H9 (cell line): ENCODE results near the gene SIK2. TPM values are rescaled to one million over a fixed set of nuclear protein-coding genes. Genes with fewer than 3 reads are reported as not detected.

Source experiments
- DNase-seq: peaks from one replicate; pipeline ENCODE4 v3.0.0-alpha.2; 2017
- H2AFZ ChIP-seq: one replicate; pipeline ENCODE4 v1.6.1; 2013; ENCODE audit warnings: mild to moderate bottlenecking, low read length, control low read depth, moderate library complexity
- H2AK5ac ChIP-seq: 2 replicates; pipeline ENCODE4 v1.6.1; 2013; ENCODE audit warnings: low read length, control low read depth, mixed read lengths; ENCODE audit not compliant: insufficient read length
- H2BK120ac ChIP-seq: one replicate; pipeline ENCODE4 v1.6.1; 2013; ENCODE audit warnings: low read depth, mild to moderate bottlenecking, low read length, control low read depth, inconsistent platforms; ENCODE audit not compliant: poor library complexity, severe bottlenecking
- H2BK12ac ChIP-seq: 2 replicates; pipeline ENCODE4 v1.6.1; 2013; ENCODE audit warnings: low read length, control low read depth, mixed read lengths, low read depth; ENCODE audit not compliant: insufficient read length
- H2BK15ac ChIP-seq: 2 replicates; pipeline ENCODE4 v1.6.1; 2013; ENCODE audit warnings: low read depth, low read length, control low read depth
- H2BK20ac ChIP-seq: one replicate; pipeline ENCODE4 v1.6.1; 2013; ENCODE audit warnings: low read depth, mild to moderate bottlenecking, low read length, control low read depth, inconsistent platforms; ENCODE audit not compliant: poor library complexity, severe bottlenecking
- H2BK5ac ChIP-seq: 2 replicates; pipeline ENCODE4 v1.6.1; 2013; ENCODE audit warnings: low read length, control low read depth, mixed read lengths; ENCODE audit not compliant: insufficient read length
- H3K14ac ChIP-seq: 2 replicates; pipeline ENCODE4 v1.6.1; 2013; ENCODE audit warnings: low read length, control low read depth; ENCODE audit not compliant: insufficient read depth
- H3K18ac ChIP-seq: 2 replicates; pipeline ENCODE4 v1.6.1; 2013; ENCODE audit warnings: low read depth, mild to moderate bottlenecking, mixed read lengths, low read length, control low read depth; ENCODE audit not compliant: insufficient read length
- H3K23ac ChIP-seq: 2 replicates; pipeline ENCODE4 v1.6.1; 2013; ENCODE audit warnings: low read length, control low read depth, mixed read lengths, low read depth; ENCODE audit not compliant: insufficient read length
- H3K23me2 ChIP-seq: 2 replicates; pipeline ENCODE4 v1.6.1; 2013; ENCODE audit warnings: low read depth, mild to moderate bottlenecking, mixed read lengths, low read length, control low read depth; ENCODE audit not compliant: insufficient read length, poor library complexity, severe bottlenecking
- H3K27ac ChIP-seq: 2 replicates; pipeline ENCODE4 v1.5.1; 2013; ENCODE audit warnings: low read length, control low read depth, mixed read lengths, low read depth; ENCODE audit not compliant: insufficient read length
- H3K27me3 ChIP-seq: 2 replicates; pipeline ENCODE4 v1.6.1; 2013; ENCODE audit warnings: low read length, control low read depth, inconsistent platforms; ENCODE audit not compliant: insufficient read depth
- H3K4ac ChIP-seq: 2 replicates; pipeline ENCODE4 v1.6.1; 2013; ENCODE audit warnings: low read depth, mild to moderate bottlenecking, control low read depth, inconsistent platforms, low read length, moderate library complexity
- H3K4me1 ChIP-seq: 2 replicates; pipeline ENCODE4 v1.6.1; 2013; ENCODE audit warnings: low read length, control low read depth, inconsistent platforms; ENCODE audit not compliant: insufficient read depth
- H3K4me2 ChIP-seq: 2 replicates; pipeline ENCODE4 v1.6.1; 2013; ENCODE audit warnings: low read length, control low read depth, mixed read lengths; ENCODE audit not compliant: insufficient read length, insufficient read depth
- H3K56ac ChIP-seq: 2 replicates; pipeline ENCODE4 v1.6.1; 2013; ENCODE audit warnings: low read depth, mild to moderate bottlenecking, mixed read lengths, low read length, control low read depth; ENCODE audit not compliant: insufficient read length
- H3K79me1 ChIP-seq: 2 replicates; pipeline ENCODE4 v1.6.1; 2013; ENCODE audit warnings: low read depth, mild to moderate bottlenecking, moderate library complexity, low read length, control low read depth, inconsistent platforms; ENCODE audit not compliant: insufficient read depth, poor library complexity, severe bottlenecking
- H3K79me2 ChIP-seq: 2 replicates; pipeline ENCODE4 v1.6.1; 2013; ENCODE audit warnings: low read length, control low read depth, inconsistent platforms; ENCODE audit not compliant: insufficient read depth
- H3K9ac ChIP-seq: 2 replicates; pipeline ENCODE4 v1.6.1; 2013; ENCODE audit warnings: low read length, control low read depth, mixed read lengths; ENCODE audit not compliant: insufficient read length; ENCODE audit errors: extremely low read depth
- H3K9me3 ChIP-seq: one replicate; pipeline ENCODE4 v1.6.1; 2013; ENCODE audit warnings: low read depth, low read length, inconsistent platforms; ENCODE audit not compliant: control insufficient read depth
- H3T11ph ChIP-seq: one replicate; pipeline ENCODE4 v1.6.1; 2013; ENCODE audit warnings: mild to moderate bottlenecking, low read length, control low read depth, inconsistent platforms
- H4K20me1 ChIP-seq: one replicate; pipeline ENCODE4 v1.6.1; 2013; ENCODE audit not compliant: control insufficient read depth, insufficient read length, insufficient read depth
- H4K5ac ChIP-seq: 2 replicates; pipeline ENCODE4 v1.6.1; 2013; ENCODE audit warnings: low read depth, mild to moderate bottlenecking, mixed read lengths, low read length, control low read depth; ENCODE audit not compliant: insufficient read length
- H4K8ac ChIP-seq: replicated peaks from 2 replicates; pipeline ENCODE4 v1.6.1; 2013; ENCODE audit warnings: low read length, control low read depth, mixed read lengths, low read depth; ENCODE audit not compliant: insufficient read length
- H4K91ac ChIP-seq: 2 replicates; pipeline ENCODE4 v1.6.1; 2013; ENCODE audit warnings: low read depth, mild to moderate bottlenecking, moderate library complexity, mixed read lengths, low read length, control low read depth; ENCODE audit not compliant: insufficient read length
- H3K27ac Mint-ChIP-seq, 3 experiments: 2 replicates in 2 of 3; 3 replicates in 1 of 3; pipeline ENCODE4 v1.8.0; 2020 to 2021; ENCODE audit warnings: mixed read lengths in 3 of 3, mild to moderate bottlenecking in 1 of 3, moderate library complexity in 1 of 3
- H3K27me3 Mint-ChIP-seq: 2 replicates; pipeline ENCODE4 v1.8.0; 2021; ENCODE audit warnings: low read depth, mild to moderate bottlenecking, moderate library complexity, mixed read lengths
- H3K36me3 Mint-ChIP-seq, 3 experiments: 2 replicates in 2 of 3; 3 replicates in 1 of 3; pipeline ENCODE4 v1.8.0; 2020 to 2021; ENCODE audit warnings: low read depth in 3 of 3, mixed read lengths in 3 of 3; ENCODE audit not compliant: insufficient read depth in 1 of 3
- H3K4me1 Mint-ChIP-seq, 2 experiments: 2 replicates each; pipeline ENCODE4 v1.8.0; 2020; ENCODE audit warnings: mixed read lengths in 2 of 2
- H3K4me3 Mint-ChIP-seq, 2 experiments: 2 replicates in 1 of 2; 3 replicates in 1 of 2; pipeline ENCODE4 v1.8.0; 2020 to 2021; ENCODE audit warnings: mild to moderate bottlenecking in 2 of 2, mixed read lengths in 2 of 2, moderate library complexity in 1 of 2
- H3K9me3 Mint-ChIP-seq, 2 experiments: 2 replicates in 1 of 2; 3 replicates in 1 of 2; pipeline ENCODE4 v1.8.0; 2020; ENCODE audit warnings: mild to moderate bottlenecking in 2 of 2, mixed read lengths in 2 of 2, moderate library complexity in 1 of 2
- CTCF ChIP-seq: fragments of 200-600 bp; sonication (generic); conservative IDR thresholded peaks from 3 replicates; pipeline ENCODE4 v1.8.0; 2021; ENCODE audit warnings: antibody characterized with exemption, mild to moderate bottlenecking
- WGBS: extraction: QIAGEN DNeasy Blood & Tissue Kit; methylation state at CpG from one replicate; pipeline ENCODE4 v1.1.7; 2013; ENCODE audit warnings: missing lambda C conversion rate, low lambda C conversion rate, mixed read lengths; ENCODE audit not compliant: insufficient read length; ENCODE audit errors: extremely low coverage; 5-methylcytosine and 5-hydroxymethylcytosine counted together
- total RNA-seq: library from RNA; stranded (reverse); gene quantifications from 2 replicates; pipeline ENCODE4 v1.2.1, GENCODE V29; 2021

SIK2 gene
- total RNA-seq, 1 experiment from 2014 or later: 7.5 TPM

- Histone ChIP-seq H4K20me1 (no peaks in the 10 kb centered on the region), H2BK12ac (no peak overlapping the region), H3K79me1 (no peaks in the 10 kb centered on the region), H3K14ac (no peak overlapping the region), H3K79me2 (no peaks in the 10 kb centered on the region), H2BK15ac (no peak overlapping the region), H2BK120ac (no peak overlapping the region), H3K4me1 (peaks cover 3% of the 10 kb centered on the region; the same call in 1 of the 2 replicates), H3T11ph (no peak overlapping the region), H3K9ac (no peak overlapping the region), H3K27me3 (no peaks in the 10 kb centered on the region), H4K91ac (no peak overlapping the region), H4K8ac (no peak overlapping the region), H3K23me2 (no peaks in the 10 kb centered on the region), H2BK20ac (no peak overlapping the region), H3K9me3 (no peaks in the 10 kb centered on the region), H3K56ac (no peak overlapping the region), H3K18ac (no peak overlapping the region), H3K23ac (no peak overlapping the region), H4K5ac (no peak overlapping the region), H3K27ac (no peak overlapping the region), H2AFZ (no peak overlapping the region), H2BK5ac (no peak overlapping the region), H3K4ac (no peak overlapping the region), H3K4me2 (no peak overlapping the region), H2AK5ac (no peak overlapping the region)
- H3K9me3 Mint-ChIP-seq: no peaks in the 10 kb centered on the region; a peak in 1 of 5 replicates
- H3K4me3 Mint-ChIP-seq: no peak overlapping the region
- no CpG with 5 or more reads among the region's 4 CpGs for WGBS
- H3K4me1 Mint-ChIP-seq: peaks cover 9 to 13% of the 10 kb centered on the region in 2 experiments
- no peak for TF ChIP-seq CTCF
- no peak for DNase-seq
- peaks cover 1% of the 10 kb centered on the region; the same call in 1 of the 2 replicates for H3K27me3 Mint-ChIP-seq
- H3K36me3 Mint-ChIP-seq: no peaks in the 10 kb centered on the region
- H3K27ac Mint-ChIP-seq: no peak overlapping the region; a peak in 1 of 7 replicates
Measured at GRCh38 chr11:111582881-111583280, 19.4 kb upstream of the SIK2 start.
